Smooth muscle cell (in vitro differentiated cells): ENCODE data around the gene TFAP2C. TPM values are rescaled to one million over a fixed set of nuclear protein-coding genes. Genes with fewer than 3 reads are reported as not detected.

Experiments used
- DNase-seq: peaks from one replicate; lab custom pipeline; 2025; ENCODE audit not compliant: unreplicated experiment; lab: John Stamatoyannopoulos, UW
- H2AFZ ChIP-seq: fragments of 200-600 bp; sonication (generic); 2 replicates; pipeline ENCODE4 v1.6.0; 2016; ENCODE audit warnings: antibody characterized with exemption, low read depth, mild to moderate bottlenecking
- H3F3A ChIP-seq: fragments of 200-600 bp; sonication (generic); 2 replicates; pipeline ENCODE4 v1.6.0; 2017; ENCODE audit warnings: antibody characterized with exemption, low read depth
- H3K27ac ChIP-seq: fragments of 200-600 bp; sonication (generic); 2 replicates; pipeline ENCODE4 v1.5.1; 2016; ENCODE audit warnings: low read depth, mild to moderate bottlenecking
- H3K27me3 ChIP-seq: fragments of 200-600 bp; sonication (generic); 2 replicates; pipeline ENCODE4 v1.6.1; 2016; ENCODE audit warnings: low read depth, mild to moderate bottlenecking
- H3K36me3 ChIP-seq: fragments of 200-600 bp; sonication (generic); 2 replicates; pipeline ENCODE4 v1.5.1; 2016; ENCODE audit warnings: low read depth
- H3K4me1 ChIP-seq: fragments of 200-600 bp; sonication (generic); 2 replicates; pipeline ENCODE4 v1.5.1; 2016; ENCODE audit warnings: low read depth
- H3K4me2 ChIP-seq: fragments of 200-600 bp; sonication (generic); 2 replicates; pipeline ENCODE4 v1.6.0; 2016; ENCODE audit warnings: mild to moderate bottlenecking
- H3K4me3 ChIP-seq: fragments of 200-600 bp; sonication (generic); 2 replicates; pipeline ENCODE4 v1.5.1; 2016; ENCODE audit warnings: mild to moderate bottlenecking
- H3K79me2 ChIP-seq: fragments of 200-600 bp; sonication (generic); 2 replicates; pipeline ENCODE4 v1.6.0; 2016; ENCODE audit warnings: low read depth, mild to moderate bottlenecking
- H3K9ac ChIP-seq: fragments of 200-600 bp; sonication (generic); 2 replicates; pipeline ENCODE4 v1.6.0; 2016; ENCODE audit warnings: low read depth
- H3K9me3 ChIP-seq: fragments of 200-600 bp; sonication (generic); replicated peaks from 2 replicates; pipeline ENCODE4 v1.5.1; 2016; ENCODE audit warnings: low read depth
- H4K20me1 ChIP-seq: fragments of 200-600 bp; sonication (generic); 2 replicates; pipeline ENCODE4 v1.6.0; 2016; ENCODE audit warnings: low read depth
- CTCF ChIP-seq: fragments of 200-600 bp; sonication (generic); IDR thresholded peaks from 2 replicates; pipeline ENCODE4 v1.5.1; 2017; ENCODE audit warnings: borderline replicate concordance, mild to moderate bottlenecking, antibody characterized with exemption; ENCODE audit not compliant: insufficient read depth, poor library complexity, severe bottlenecking
- WGBS: methylation state at CpG from one replicate; pipeline ENCODE4 v1.1.7; 2016; ENCODE audit warnings: low lambda C conversion rate; 5-methylcytosine and 5-hydroxymethylcytosine counted together
- polyA plus RNA-seq: library from polyadenylated mRNA; unstranded; fragments of >200 nt; fragmentation: Nextera tagmentation; extraction: Ambion mirVana; gene quantifications from 2 replicates; pipeline ENCODE4 v1.2.1, GENCODE V29; 2016
- small RNA-seq: library from RNA; depleted of rRNA; stranded (forward); fragments of <200 nt; gene quantifications from one replicate; pipeline ENCODE3, GENCODE V24; 2014
- total RNA-seq: library from RNA; depleted of rRNA; stranded (reverse); fragments of >200 nt; gene quantifications from 2 replicates; pipeline ENCODE4 v1.2.3, GENCODE V29; 2014

The TFAP2C gene
- total and polyA plus RNA-seq, 2 experiments from 2014 or later, result 2.5 to 5.8 TPM

- DNase-seq, result no peak
- Histone ChIP-seq H3K4me3 (no peak overlapping the region), H3K79me2 (no peaks in the 10 kb centered on the region), H3K9ac (no peak overlapping the region), H3F3A (no peaks in the 10 kb centered on the region), H3K4me2 (no peak overlapping the region), H4K20me1 (no peaks in the 10 kb centered on the region), H3K36me3 (no peaks in the 10 kb centered on the region), H3K27me3 (no peaks in the 10 kb centered on the region), H3K4me1 (peaks cover 3% of the 10 kb centered on the region), H3K9me3 (no peaks in the 10 kb centered on the region), H2AFZ (no peak overlapping the region), H3K27ac (no peak overlapping the region)
- no peak for TF ChIP-seq CTCF
- WGBS, result 93% methylated on average over 6 of the region's 6 CpGs
Measured at GRCh38 chr20:56688106-56688505, 59.0 kb downstream of the TFAP2C start.

Small RNA genes within 50 kb of the gene (small RNA-seq; reads per million reads assigned to genes)
- gene RN7SL170P (not detected), gene RNU6-1146P (not detected)

Other genes with a start within 250 kb of the TFAP2C start
- gene AURKA, start 237.1 kb upstream of the TFAP2C start, total RNA-seq, result 9.2 and 12.7 TPM in 2 replicates
- 13.8 and 13.9 TPM in 2 replicates for gene AURKA, start 237.1 kb upstream of the TFAP2C start, polyA plus RNA-seq
- 38.5 and 52.4 TPM in 2 replicates for gene CSTF1, start 236.7 kb upstream of the TFAP2C start, total RNA-seq
- 21.6 and 27.8 TPM in 2 replicates for gene CSTF1, start 236.7 kb upstream of the TFAP2C start, polyA plus RNA-seq
- 0.22 TPM in 1 of 2 replicates, not detected in the other for gene CASS4, start 217.0 kb upstream of the TFAP2C start, total RNA-seq
- gene CASS4, start 217.0 kb upstream of the TFAP2C start, polyA plus RNA-seq, result 0.07 and 0.34 TPM in 2 replicates
- gene RTF2, start 160.7 kb upstream of the TFAP2C start, total RNA-seq, result 35.1 and 38.0 TPM in 2 replicates
- 106 and 109 TPM in 2 replicates for gene RTF2, start 160.7 kb upstream of the TFAP2C start, polyA plus RNA-seq
- not detected in 2 replicates for gene FAM209A, start 104.6 kb upstream of the TFAP2C start, total RNA-seq
- gene FAM209A, start 104.6 kb upstream of the TFAP2C start, polyA plus RNA-seq, result 0.35 TPM in 1 of 2 replicates, not detected in the other
- 2.6 TPM in 1 of 2 replicates, not detected in the other for gene FAM209B, start 96.1 kb upstream of the TFAP2C start, total RNA-seq
- 0.27 and 1.4 TPM in 2 replicates for gene FAM209B, start 96.1 kb upstream of the TFAP2C start, polyA plus RNA-seq